Subcutaneous adipose tissue (tissue), 4 donors: ENCODE results near the gene RPUSD1. TPM values are rescaled to one million over a fixed set of nuclear protein-coding genes. Genes with fewer than 3 reads are reported as not detected.

Experiments
- CTCF ChIP-seq: fragments of 450-650 bp; IDR thresholded peaks from one replicate; pipeline ENCODE4 v1.5.1; 2016; ENCODE audit warnings: low read depth, mild to moderate bottlenecking, control low read depth, antibody characterized with exemption, moderate library complexity
- total RNA-seq, 4 donors: library from RNA; depleted of rRNA; stranded (reverse); fragments of >200 nt; gene quantifications; one replicate each; pipeline ENCODE4 v1.1.0, GENCODE V29; 2016

The RPUSD1 gene
- total RNA-seq, 4 donors from 2014 or later = 9.9 to 13.0 (median 11.7) TPM

- no peak for TF ChIP-seq CTCF
Observed at GRCh38 chr16:769934-770333, 18.2 kb downstream of the RPUSD1 start.

GRCh38 chr16:769184-769784 lies 18.9 kb downstream of the RPUSD1 start:
- no peak for TF ChIP-seq CTCF

DNA sequence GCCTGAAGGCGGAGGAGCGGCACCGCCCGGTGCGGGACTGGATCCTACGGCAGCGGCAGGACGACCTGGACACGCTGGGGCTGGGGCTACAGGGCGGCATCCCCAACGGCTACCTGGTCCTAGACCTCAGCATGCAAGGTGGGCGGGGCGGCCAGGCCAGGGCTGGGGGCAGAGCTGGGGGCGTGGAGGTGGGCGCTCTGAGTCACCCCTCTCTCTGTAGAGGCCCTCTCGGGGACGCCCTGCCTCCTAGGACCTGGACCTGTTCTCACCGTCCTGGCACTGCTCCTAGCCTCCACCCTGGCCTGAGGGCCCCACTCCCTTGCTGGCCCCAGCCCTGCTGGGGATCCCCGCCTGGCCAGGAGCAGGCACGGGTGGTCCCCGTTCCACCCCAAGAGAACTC lies 19.8 kb downstream of the RPUSD1 start:
- no peak for TF ChIP-seq CTCF

DNA sequence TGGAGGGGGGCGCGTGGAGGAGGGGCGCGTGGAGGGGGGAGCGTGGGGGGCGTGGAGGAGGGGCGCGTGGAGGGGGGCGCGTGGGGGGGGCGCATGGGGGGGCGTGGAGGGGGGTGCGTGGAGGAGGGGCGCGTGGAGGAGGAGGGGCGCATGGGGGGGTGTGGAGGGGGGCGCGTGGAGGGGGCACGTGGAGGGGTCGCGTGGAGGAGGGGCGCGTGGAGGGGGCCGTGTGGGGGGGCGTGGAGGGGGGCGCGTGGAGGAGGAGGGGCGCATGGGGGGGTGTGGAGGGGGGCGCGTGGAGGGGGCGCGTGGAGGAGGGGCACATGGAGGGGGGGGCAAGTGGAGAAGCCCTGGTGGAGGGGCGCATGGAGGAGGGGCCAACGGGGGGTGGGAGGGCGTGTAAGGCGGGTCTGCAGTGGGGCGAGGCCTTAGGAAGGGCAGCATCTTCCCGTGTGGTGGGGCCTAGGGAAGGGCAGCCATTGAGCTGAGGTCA lies 20.4 kb downstream of the RPUSD1 start:
- TF ChIP-seq CTCF = no peak

- TF ChIP-seq CTCF = no peak
Observed at GRCh38 chr16:766820-767640, 21.2 kb downstream of the RPUSD1 start.

- TF ChIP-seq CTCF = no peak
Observed at GRCh38 chr16:766008-766819, 22.0 kb downstream of the RPUSD1 start.

GRCh38 chr16:765488-765865 lies 22.7 kb downstream of the RPUSD1 start:
- no peak for TF ChIP-seq CTCF
